Sigmoid colon (tissue), 4 donors: ENCODE measurements around the gene RAP1A.

ENCODE experiments used
- EP300 ChIP-seq, 4 donors: sonication (generic); formaldehyde crosslinking; IDR thresholded peaks; one replicate each; pipeline ENCODE4 v1.6.1; 2017; ENCODE audit warnings: antibody characterized with exemption in 4 of 4
- POLR2A ChIP-seq, 2 donors: fragments of 450-650 bp; IDR thresholded peaks; one replicate each; pipeline ENCODE4 v1.6.1; 2016; ENCODE audit warnings: antibody characterized with exemption in 2 of 2, mild to moderate bottlenecking in 2 of 2, moderate library complexity in 2 of 2
- TF ChIP-seq, protein P1 (sequence below), 4 experiments: fragments of 450-650 bp in 3 of 4; fragments of 200-600 bp in 1 of 4; IDR thresholded peaks; one replicate each; pipeline ENCODE4 v1.5.1; 2016 to 2019; ENCODE audit warnings: antibody characterized with exemption in 4 of 4, mild to moderate bottlenecking in 3 of 4, moderate library complexity in 2 of 4

DNA sequence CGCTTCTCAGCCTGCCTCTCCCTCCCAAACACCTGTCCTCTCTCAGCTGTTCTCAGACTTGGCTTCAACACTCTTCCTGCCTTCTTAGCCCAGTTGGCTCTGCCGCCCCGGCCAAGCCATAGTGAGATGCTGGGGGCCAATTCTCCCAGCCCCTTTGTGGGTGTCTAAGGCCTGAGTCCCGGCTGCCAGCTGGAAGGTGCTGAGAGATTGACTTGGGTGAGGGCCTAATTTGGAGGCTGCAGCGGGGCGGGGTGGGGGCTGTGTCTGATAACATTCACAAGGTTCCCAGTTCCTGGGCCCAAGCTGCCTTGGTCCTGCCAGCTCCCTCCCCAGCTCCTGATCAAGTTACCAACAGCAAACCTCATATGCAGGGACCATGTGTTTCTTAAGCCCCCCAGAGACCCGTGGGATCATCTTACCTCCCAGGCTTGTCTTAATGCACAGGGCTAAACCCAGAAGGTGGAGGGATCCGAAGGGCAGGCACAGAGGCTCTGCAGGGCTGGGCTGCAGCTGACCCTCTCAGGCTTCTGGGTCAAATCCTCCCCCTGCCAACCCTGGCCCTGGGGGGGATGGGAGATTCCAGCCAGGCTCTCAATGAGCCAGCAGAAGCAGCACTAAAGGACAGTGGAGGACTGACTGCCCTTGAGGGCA lies 109.8 kb downstream of the RAP1A start:
- no peak for TF ChIP-seq POLR2A (IDR thresholded peaks at IDR 0.05)
- TF ChIP-seq, protein P1, sequence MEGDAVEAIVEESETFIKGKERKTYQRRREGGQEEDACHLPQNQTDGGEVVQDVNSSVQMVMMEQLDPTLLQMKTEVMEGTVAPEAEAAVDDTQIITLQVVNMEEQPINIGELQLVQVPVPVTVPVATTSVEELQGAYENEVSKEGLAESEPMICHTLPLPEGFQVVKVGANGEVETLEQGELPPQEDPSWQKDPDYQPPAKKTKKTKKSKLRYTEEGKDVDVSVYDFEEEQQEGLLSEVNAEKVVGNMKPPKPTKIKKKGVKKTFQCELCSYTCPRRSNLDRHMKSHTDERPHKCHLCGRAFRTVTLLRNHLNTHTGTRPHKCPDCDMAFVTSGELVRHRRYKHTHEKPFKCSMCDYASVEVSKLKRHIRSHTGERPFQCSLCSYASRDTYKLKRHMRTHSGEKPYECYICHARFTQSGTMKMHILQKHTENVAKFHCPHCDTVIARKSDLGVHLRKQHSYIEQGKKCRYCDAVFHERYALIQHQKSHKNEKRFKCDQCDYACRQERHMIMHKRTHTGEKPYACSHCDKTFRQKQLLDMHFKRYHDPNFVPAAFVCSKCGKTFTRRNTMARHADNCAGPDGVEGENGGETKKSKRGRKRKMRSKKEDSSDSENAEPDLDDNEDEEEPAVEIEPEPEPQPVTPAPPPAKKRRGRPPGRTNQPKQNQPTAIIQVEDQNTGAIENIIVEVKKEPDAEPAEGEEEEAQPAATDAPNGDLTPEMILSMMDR (IDR thresholded peaks at IDR 0.05): no peak
- no peak for TF ChIP-seq EP300 (IDR thresholded peaks at IDR 0.05)
